ENCODE data around the gene GSTK1. TPM values are rescaled to one million over a fixed set of nuclear protein-coding genes. Genes with fewer than 3 reads are reported as not detected.

Gene GSTK1
- total RNA-seq, 4 donors from 2014 or later: 58.2 to 173 (median 86.9) TPM

- intact Hi-C loops (cut with DNase I; ENCODE audit: low total_unique reads): loop anchor here (5.0 kb wide), 1 partner anchor 179 kb away; no protein-coding TSS in a partner anchor
- Histone ChIP-seq H3K27me3 (no peaks in the 10 kb centered on the region), H3K9me3 (no peaks in the 10 kb centered on the region), H3K27ac (no peak overlapping the region), H3K36me3 (no peaks in the 10 kb centered on the region), H3K4me1 (no peaks in the 10 kb centered on the region), H3K4me3 (no peak overlapping the region)
- TF ChIP-seq, protein P1, sequence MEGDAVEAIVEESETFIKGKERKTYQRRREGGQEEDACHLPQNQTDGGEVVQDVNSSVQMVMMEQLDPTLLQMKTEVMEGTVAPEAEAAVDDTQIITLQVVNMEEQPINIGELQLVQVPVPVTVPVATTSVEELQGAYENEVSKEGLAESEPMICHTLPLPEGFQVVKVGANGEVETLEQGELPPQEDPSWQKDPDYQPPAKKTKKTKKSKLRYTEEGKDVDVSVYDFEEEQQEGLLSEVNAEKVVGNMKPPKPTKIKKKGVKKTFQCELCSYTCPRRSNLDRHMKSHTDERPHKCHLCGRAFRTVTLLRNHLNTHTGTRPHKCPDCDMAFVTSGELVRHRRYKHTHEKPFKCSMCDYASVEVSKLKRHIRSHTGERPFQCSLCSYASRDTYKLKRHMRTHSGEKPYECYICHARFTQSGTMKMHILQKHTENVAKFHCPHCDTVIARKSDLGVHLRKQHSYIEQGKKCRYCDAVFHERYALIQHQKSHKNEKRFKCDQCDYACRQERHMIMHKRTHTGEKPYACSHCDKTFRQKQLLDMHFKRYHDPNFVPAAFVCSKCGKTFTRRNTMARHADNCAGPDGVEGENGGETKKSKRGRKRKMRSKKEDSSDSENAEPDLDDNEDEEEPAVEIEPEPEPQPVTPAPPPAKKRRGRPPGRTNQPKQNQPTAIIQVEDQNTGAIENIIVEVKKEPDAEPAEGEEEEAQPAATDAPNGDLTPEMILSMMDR (IDR thresholded peaks at IDR 0.05): no peak
- TF ChIP-seq POLR2A (IDR thresholded peaks at IDR 0.05): no peak
- DNase-seq: no peak
These were observed 24.8 kb upstream of the GSTK1 start for GRCh38 chr7:143238289-143238980.

- TF ChIP-seq, protein P1 (IDR thresholded peaks at IDR 0.05): no peak
- TF ChIP-seq POLR2A (IDR thresholded peaks at IDR 0.05): no peak
- intact Hi-C loops (cut with DNase I; ENCODE audit: low total_unique reads): loop anchor here (5.0 kb wide), 1 partner anchor 177 kb away; no protein-coding TSS in a partner anchor
- no peak for DNase-seq
- Histone ChIP-seq H3K27me3 (no peaks in the 10 kb centered on the region), H3K4me1 (no peaks in the 10 kb centered on the region), H3K9me3 (no peaks in the 10 kb centered on the region), H3K36me3 (no peaks in the 10 kb centered on the region), H3K4me3 (no peak overlapping the region), H3K27ac (no peak overlapping the region)
These were observed 23.4 kb upstream of the GSTK1 start for GRCh38 chr7:143239813-143240212.

GRCh38 chr7:143240291-143241168 is 22.7 kb upstream of the GSTK1 start:
- TF ChIP-seq, protein P1 (IDR thresholded peaks at IDR 0.05): peak; percentile 86 to 94 (median 91)
- no peak for TF ChIP-seq POLR2A (IDR thresholded peaks at IDR 0.05)
- Histone ChIP-seq H3K4me3 (no peak overlapping the region), H3K27ac (no peak overlapping the region)

GRCh38 chr7:143242306-143242705 is 20.9 kb upstream of the GSTK1 start:
- TF ChIP-seq, protein P1 (IDR thresholded peaks at IDR 0.05): no peak
- no peak for TF ChIP-seq POLR2A (IDR thresholded peaks at IDR 0.05)
- Histone ChIP-seq H3K27me3 (no peaks in the 10 kb centered on the region), H3K4me3 (no peak overlapping the region), H3K9me3 (no peaks in the 10 kb centered on the region), H3K36me3 (no peaks in the 10 kb centered on the region), H3K27ac (no peak overlapping the region), H3K4me1 (no peaks in the 10 kb centered on the region)
- DNase-seq: no peak
- intact Hi-C loops (cut with DNase I; ENCODE audit: low total_unique reads): no loop called here

More at GRCh38 chr7:143240291-143241168, 22.7 kb upstream of the GSTK1 start:
- no peaks in the 10 kb centered on the region for H3K36me3 ChIP-seq
- no peaks in the 10 kb centered on the region for H3K9me3 ChIP-seq
- no peaks in the 10 kb centered on the region for H3K4me1 ChIP-seq
- peak; percentile 58 to 74 for DNase-seq
- intact Hi-C loops (cut with DNase I; ENCODE audit: low total_unique reads): no loop called here
- no peaks in the 10 kb centered on the region for H3K27me3 ChIP-seq

GRCh38 chr7:143243111-143243510 is 20.1 kb upstream of the GSTK1 start:
- H3K4me1 ChIP-seq: no peaks in the 10 kb centered on the region
- no peak overlapping the region for H3K27ac ChIP-seq
- no peaks in the 10 kb centered on the region for H3K9me3 ChIP-seq
- H3K4me3 ChIP-seq: no peak overlapping the region
- DNase-seq: no peak
- intact Hi-C loops (cut with DNase I; ENCODE audit: low total_unique reads): no loop called here
- H3K27me3 ChIP-seq: no peaks in the 10 kb centered on the region
- TF ChIP-seq, protein P1 (IDR thresholded peaks at IDR 0.05): no peak
- no peak for TF ChIP-seq POLR2A (IDR thresholded peaks at IDR 0.05)
- H3K36me3 ChIP-seq: no peaks in the 10 kb centered on the region

Data from uterus (tissue), 4 donors.